Measurements from ENCODE around the gene VAV2. TPM values are rescaled to one million over a fixed set of nuclear protein-coding genes. Genes with fewer than 3 reads are reported as not detected.
A peak's percentile ranks its signal among the peaks of the same experiment; 100 is the strongest.

The VAV2 gene
- total RNA-seq, 2 donors from 2014 or later = 3.5 to 5.5 TPM

GRCh38 chr9:133716564-133717112 lies 275.5 kb downstream of the VAV2 start:
- Mint-ChIP-seq H3K4me3 (no peak overlapping the region), H3K27me3 (peaks cover 28% of the 10 kb centered on the region), H3K27ac (no peak overlapping the region), H3K36me3 (ENCODE audit: low read depth) (peaks cover 2% of the 10 kb centered on the region), H3K4me1 (peaks cover 6% of the 10 kb centered on the region)
- ATAC-seq (no peak), DNase-seq (no peak)
- no peaks in the 10 kb centered on the region for H3K9me3 ChIP-seq (ENCODE audit: control insufficient read depth, low read length, poor library complexity, severe bottlenecking)

DNA sequence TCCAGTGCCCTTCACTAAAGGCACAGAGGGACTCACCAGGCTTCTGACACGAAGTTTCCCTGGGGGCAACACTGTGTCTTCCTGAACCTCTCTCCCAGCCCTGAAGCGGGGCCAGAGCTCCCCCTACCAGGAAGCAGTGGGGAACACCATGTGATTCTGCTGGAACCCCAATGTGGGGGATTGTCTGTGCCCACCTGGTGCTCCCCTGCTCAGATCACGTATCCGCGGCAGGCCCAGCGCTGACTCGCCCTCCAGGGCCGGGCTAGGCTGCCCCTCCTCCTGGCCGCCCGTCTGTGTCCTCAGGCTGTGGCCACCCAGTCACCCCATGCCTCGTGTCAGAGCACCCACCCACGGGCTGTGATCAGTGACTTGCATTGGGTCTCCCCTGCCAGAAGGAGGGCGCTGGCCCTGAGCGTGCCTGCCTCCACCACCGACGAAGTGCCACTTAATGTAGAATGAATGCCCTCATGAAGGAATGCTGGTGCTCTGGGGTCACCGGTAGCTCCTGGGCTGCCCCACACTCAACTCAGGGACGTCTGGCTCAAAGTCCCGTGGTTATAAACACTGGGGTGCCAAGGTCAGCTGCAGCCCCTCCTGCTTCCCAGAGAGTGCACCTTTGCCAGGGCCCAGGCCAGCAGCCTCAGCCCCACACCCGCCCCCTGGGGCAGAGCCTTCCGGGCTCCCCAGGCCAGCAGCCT lies 276.1 kb downstream of the VAV2 start:
- peaks cover 6% of the 10 kb centered on the region for H3K4me1 Mint-ChIP-seq
- no peaks in the 10 kb centered on the region for H3K9me3 ChIP-seq (ENCODE audit: control insufficient read depth, low read length, poor library complexity, severe bottlenecking)
- H3K36me3 Mint-ChIP-seq (ENCODE audit: low read depth) = peaks cover 2% of the 10 kb centered on the region
- no peak for DNase-seq
- peaks cover 22% of the 10 kb centered on the region for H3K27me3 Mint-ChIP-seq
- ATAC-seq = no peak
- peak overlapping the region; percentile 41 for H3K27ac Mint-ChIP-seq
- no peak overlapping the region for H3K4me3 Mint-ChIP-seq

DNA sequence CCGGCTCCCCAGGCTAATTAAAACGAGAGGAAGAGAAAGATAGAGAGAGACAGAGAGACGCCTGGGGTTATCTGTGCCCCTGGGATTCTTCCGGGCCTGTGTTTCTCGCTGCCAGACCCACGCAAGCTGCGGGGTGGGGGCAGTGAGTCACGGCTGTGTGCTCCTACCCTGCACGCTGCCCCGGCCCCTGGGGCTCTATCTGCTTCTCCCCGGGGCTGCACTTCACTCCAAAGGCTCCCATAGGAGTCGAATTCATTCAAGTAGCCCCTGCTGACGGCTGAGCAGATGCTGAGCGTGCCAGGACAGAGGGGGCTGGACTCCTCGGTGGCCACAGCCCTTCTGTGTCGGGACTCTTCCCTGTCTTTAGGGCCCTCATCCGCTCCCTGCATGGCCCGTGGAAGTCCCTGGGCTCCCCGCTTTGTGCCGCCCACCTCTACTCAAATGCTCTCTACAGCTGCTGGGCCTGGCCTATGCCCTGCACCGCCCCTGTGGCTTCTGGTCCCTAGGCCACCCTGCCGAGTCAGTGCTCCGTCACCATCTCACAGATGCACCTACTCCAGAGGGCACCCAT lies 276.7 kb downstream of the VAV2 start:
- Mint-ChIP-seq H3K4me1 (peaks cover 8% of the 10 kb centered on the region), H3K27ac (peak overlapping the region; percentile 41), H3K36me3 (ENCODE audit: low read depth) (peaks cover 2% of the 10 kb centered on the region), H3K27me3 (peaks cover 21% of the 10 kb centered on the region), H3K4me3 (no peak overlapping the region)
- no peaks in the 10 kb centered on the region for H3K9me3 ChIP-seq (ENCODE audit: control insufficient read depth, low read length, poor library complexity, severe bottlenecking)
- no peak for ATAC-seq
- no peak for DNase-seq

DNA sequence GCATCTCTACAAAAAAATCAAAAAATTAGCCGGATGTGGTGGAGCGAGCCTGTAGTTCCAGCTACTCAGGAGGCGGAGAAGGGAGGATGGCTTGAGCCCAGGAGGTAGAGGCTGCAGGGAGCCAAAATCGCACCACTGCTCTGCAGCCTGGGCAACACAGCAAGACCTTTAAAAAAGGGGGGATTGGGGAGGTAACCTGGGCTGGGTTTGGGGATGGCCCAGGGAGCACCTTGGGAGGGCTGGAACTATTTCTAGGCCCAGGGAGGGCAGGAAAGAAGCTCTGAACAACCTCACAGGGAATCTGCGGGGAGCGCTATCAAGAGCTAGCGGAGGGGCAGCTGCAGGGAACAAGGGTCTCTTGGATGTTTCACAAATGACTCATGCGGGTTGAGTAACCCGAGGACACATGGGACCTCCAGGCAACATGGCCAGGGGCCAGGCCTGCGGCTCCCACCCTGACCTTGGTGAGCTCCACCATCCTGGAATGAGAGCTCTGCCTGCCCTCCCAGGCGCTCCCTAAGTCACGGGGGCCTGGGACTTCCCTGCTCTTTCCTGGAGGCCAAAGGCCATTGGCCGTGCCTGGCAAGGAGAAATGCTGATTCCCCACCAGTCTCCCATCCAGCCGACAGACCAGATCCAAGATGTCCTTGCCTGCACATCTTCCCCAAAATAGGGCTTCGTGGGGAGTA lies 277.4 kb downstream of the VAV2 start:
- no peak for DNase-seq
- ATAC-seq = no peak
- no peak overlapping the region for H3K27ac Mint-ChIP-seq

DNA sequence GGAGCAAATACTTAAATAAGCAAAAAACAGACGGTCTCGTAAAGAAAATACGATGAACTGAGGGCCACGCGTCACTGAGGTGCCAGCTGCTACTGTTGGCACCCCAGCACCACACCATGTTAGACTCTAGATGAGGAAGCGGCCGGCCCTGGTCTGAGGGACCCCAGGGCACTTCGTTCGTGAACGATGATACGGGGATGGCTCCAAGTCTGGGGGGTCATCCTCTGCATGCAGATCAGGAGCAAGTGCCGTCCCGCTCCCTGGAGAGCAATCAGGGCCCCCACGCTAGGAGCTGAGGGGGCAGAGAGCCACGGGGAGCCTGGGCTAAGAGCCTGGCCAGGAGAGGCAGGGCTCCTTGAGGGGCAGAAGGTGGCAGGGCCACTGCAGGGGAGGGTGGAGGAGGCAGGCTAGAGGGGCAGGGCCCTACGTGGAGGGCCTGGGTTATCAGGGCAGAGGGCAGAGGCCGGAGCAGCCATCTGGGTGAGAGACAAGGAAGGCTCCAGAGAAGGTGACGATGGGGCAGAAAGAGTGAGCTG lies 278.1 kb downstream of the VAV2 start:
- Mint-ChIP-seq H3K4me1 (peaks cover 12% of the 10 kb centered on the region), H3K27me3 (peaks cover 19% of the 10 kb centered on the region), H3K36me3 (ENCODE audit: low read depth) (peaks cover under 1% of the 10 kb centered on the region), H3K4me3 (no peak overlapping the region), H3K27ac (no peak overlapping the region)
- no peak for DNase-seq
- H3K9me3 ChIP-seq (ENCODE audit: control insufficient read depth, low read length, poor library complexity, severe bottlenecking) = no peaks in the 10 kb centered on the region
- ATAC-seq = no peak

More for the DNA sequence above, 277.4 kb downstream of the VAV2 start:
- H3K9me3 ChIP-seq (ENCODE audit: control insufficient read depth, low read length, poor library complexity, severe bottlenecking) = no peaks in the 10 kb centered on the region
- H3K36me3 Mint-ChIP-seq (ENCODE audit: low read depth) = peaks cover 2% of the 10 kb centered on the region
- no peak overlapping the region for H3K4me3 Mint-ChIP-seq
- H3K27me3 Mint-ChIP-seq = peaks cover 21% of the 10 kb centered on the region
- peaks cover 8% of the 10 kb centered on the region for H3K4me1 Mint-ChIP-seq

DNA sequence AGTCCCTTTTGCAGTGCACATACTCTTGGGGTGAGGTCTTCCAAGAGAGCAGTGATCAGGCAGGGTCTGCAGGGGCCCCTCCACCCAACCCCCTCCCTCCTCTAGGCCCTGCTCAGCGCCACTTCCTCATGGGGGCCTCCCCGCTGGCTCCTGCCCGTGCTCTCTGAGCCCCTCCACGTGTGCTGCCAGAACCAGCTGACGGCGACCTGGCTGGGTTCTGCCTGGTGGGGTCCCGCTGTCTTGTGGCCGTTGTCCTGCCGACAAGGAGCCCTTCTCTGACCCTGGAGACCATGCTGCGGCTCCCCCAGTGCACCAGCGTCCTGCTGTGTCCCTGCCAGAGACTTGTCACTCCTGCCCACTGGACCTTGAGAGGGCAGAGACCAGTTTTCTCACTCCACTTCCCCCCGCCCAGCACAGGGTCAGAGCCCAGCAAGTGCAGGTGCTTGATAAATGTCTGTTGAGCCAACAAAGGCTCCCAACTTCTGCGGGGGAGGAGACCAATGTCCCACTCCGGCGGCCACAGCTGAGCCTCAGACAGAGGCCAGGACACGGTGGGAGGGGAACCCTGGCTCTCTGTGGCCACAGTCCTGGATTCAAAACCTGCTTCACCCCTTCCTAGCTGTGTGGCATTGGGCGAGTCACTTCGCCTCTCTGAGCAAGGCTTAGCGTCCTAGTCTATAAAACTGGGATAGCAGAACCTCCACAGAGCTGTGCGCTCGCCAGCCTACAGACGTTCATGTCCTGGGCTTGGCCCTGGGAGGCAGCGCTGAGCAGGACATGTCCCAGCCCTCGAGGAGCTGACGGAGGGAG lies 278.8 kb downstream of the VAV2 start:
- H3K4me1 Mint-ChIP-seq = peaks cover 11% of the 10 kb centered on the region

DNA sequence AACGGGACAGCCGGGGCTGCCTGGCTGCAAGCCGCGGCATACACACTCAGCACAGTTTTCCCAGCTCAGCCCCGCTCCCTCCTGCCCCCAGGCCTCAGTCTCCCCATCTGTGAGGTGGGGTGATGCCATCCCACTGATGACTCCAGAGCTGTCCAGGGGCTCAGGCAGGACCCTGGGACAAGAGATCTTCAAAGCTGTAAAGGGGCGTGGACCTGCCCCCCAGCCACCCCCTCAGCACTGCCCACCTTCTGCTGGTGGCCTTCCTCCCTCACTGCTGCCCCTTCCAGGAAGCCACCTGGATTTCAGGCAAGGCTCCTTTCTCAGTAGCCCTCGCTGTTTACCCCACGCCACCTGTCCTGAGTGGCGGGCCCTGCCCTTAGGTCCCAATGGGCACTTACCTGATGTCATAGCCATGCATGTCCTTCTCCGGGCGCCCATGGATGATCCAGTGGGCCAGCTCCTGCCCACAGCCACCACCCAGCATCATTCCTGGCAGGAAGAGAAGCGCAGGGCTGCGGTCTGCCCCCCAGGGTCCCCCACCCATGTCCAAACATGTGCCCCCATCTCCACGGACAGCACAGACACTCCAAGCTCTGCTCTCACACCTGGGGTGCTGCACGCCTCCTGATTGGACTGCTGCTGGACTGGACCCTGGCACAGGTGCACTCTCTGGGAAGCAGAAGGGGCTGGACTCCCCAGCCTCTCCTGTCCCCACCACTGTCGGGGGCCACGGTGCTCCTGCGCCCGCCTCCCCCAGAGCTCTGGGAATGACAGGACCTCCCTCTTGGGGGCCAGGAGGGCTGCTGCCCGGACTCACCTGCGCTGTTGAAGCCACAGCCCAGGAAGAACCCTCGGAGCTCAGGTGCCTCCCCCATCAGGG lies 279.7 kb downstream of the VAV2 start:
- H3K9me3 ChIP-seq (ENCODE audit: control insufficient read depth, low read length, poor library complexity, severe bottlenecking) = no peaks in the 10 kb centered on the region
- H3K27me3 Mint-ChIP-seq = peaks cover 7% of the 10 kb centered on the region
- no peak overlapping the region for H3K4me3 Mint-ChIP-seq
- no peak for ATAC-seq
- DNase-seq = no peak
- no peaks in the 10 kb centered on the region for H3K36me3 Mint-ChIP-seq (ENCODE audit: low read depth)
- H3K4me1 Mint-ChIP-seq = peaks cover 11% of the 10 kb centered on the region
- no peak overlapping the region for H3K27ac Mint-ChIP-seq

More for the DNA sequence above, 278.8 kb downstream of the VAV2 start:
- Mint-ChIP-seq H3K27me3 (peaks cover 13% of the 10 kb centered on the region), H3K36me3 (ENCODE audit: low read depth) (no peaks in the 10 kb centered on the region), H3K4me3 (no peak overlapping the region), H3K27ac (no peak overlapping the region)
- DNase-seq = no peak
- no peaks in the 10 kb centered on the region for H3K9me3 ChIP-seq (ENCODE audit: control insufficient read depth, low read length, poor library complexity, severe bottlenecking)
- ATAC-seq = no peak

Other genes starting within 250 kb of the VAV2 start
- gene BRD3OS, start 33.2 kb upstream of the VAV2 start, total RNA-seq = 10 to 100 TPM in 1 of 2 donors, 1 to 10 TPM in 1; 7.7 to 10.2 TPM
- gene BRD3, start 75.7 kb upstream of the VAV2 start, total RNA-seq = 10 to 100 TPM; 31.5 to 44.1 TPM
- gene WDR5, start 143.8 kb upstream of the VAV2 start, total RNA-seq = 10 to 100 TPM; 18.3 to 18.4 TPM
- 10 to 100 TPM; 66.4 to 90.1 TPM for gene RNU6ATAC, start 172.2 kb upstream of the VAV2 start, total RNA-seq